Fibroblast of lung (primary cell): ENCODE results near the gene SPACA9.

Experiments
- EZH2 ChIP-seq: IDR thresholded peaks from 2 replicates; pipeline ENCODE4 v1.5.1; 2012; ENCODE audit warnings: low read length, control low read depth, mild to moderate bottlenecking; ENCODE audit errors: missing control alignments
- TF ChIP-seq, protein P1 (sequence below), 2 donors: IDR thresholded peaks in 1 of 2; conservative IDR thresholded peaks in 1 of 2; 1 replicate in 1 of 2; 2 replicates in 1 of 2; pipeline ENCODE4 v1.5.1; 2011 to 2012; ENCODE audit warnings: low read length in 2 of 2, control low read depth in 1 of 2, inconsistent platforms in 1 of 2, low read depth in 1 of 2, mild to moderate bottlenecking in 1 of 2

DNA sequence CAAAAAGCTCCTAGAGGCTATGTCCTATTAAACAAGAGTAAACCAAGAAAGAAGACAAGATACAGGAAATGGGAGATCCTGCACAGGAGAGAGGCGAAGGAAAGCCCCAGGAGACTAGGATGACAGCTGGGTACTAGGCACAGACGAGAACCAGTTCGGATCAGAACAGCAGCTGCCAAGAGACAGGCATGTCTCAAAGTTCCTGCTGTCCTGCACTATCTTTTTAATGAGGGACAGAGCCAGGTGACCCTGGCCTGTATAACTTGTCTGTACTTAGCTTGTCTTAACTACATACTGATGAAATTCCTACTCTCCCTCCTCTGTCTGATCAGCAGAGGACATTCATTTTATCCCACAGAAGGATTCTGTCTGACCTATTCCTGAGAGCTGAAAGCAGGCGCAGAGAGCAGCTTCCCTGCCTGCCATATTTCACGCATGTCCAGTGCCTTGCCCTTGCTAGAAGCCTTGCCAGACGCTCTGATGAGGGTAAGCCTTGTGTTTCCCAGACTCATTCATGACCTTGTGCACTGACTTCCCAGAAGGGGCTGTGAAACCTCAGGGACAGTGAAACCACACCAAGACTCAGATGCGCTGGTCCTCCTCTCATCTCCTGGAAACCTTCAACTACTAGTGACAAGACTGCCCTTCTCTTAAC, 41.0 kb downstream of the SPACA9 start:
- TF ChIP-seq, protein P1, sequence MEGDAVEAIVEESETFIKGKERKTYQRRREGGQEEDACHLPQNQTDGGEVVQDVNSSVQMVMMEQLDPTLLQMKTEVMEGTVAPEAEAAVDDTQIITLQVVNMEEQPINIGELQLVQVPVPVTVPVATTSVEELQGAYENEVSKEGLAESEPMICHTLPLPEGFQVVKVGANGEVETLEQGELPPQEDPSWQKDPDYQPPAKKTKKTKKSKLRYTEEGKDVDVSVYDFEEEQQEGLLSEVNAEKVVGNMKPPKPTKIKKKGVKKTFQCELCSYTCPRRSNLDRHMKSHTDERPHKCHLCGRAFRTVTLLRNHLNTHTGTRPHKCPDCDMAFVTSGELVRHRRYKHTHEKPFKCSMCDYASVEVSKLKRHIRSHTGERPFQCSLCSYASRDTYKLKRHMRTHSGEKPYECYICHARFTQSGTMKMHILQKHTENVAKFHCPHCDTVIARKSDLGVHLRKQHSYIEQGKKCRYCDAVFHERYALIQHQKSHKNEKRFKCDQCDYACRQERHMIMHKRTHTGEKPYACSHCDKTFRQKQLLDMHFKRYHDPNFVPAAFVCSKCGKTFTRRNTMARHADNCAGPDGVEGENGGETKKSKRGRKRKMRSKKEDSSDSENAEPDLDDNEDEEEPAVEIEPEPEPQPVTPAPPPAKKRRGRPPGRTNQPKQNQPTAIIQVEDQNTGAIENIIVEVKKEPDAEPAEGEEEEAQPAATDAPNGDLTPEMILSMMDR (conservative IDR thresholded peaks at IDR 0.05 in 1 of 2, IDR thresholded peaks at IDR 0.05 in 1 of 2; ENCODE audit: low read depth in 1 of 2, low read length in 2 of 2) = no peak
- no peak for TF ChIP-seq EZH2
